Activated T-cell treated with anti-CD3 and anti-CD28 coated beads, Interleukin-2, amount 50 U/mL, for 1 hour (primary cell): ENCODE results near the gene ZNF346.

Experiments used
- DNase-seq: peaks from one replicate; pipeline ENCODE4 v3.0.0-alpha.2; 2020

ZNF346 gene

DNA sequence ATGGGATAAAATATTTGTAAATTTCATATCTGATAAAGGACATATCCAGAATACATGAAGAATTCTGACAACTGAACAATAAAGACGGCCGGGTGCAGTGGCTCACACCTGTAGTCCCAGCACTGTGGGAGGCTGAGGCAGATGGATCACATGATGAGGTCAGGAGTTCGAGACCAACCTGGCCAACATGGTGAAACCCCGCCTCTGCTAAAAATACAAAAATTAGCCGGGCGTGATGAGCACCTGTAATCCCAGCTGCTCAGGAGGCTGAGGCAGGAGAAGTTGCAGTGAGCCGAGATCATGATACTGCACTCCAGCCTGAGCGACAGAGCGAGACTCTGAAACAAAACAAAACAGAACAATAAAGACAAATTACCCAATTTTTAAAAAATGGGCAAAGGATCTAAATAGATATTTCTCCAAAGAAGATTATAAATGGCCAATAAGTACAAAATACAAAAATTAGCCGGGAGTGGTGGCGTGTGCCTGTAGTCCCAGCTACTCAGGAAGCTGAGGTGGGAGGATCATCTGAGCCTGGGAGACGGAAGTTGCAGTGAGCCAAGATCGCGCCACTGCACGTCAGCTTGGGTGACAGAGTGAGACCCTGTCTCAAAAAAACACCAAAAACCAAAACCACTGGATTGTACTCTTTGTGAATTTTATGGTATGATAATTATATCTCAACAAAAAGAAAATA, 101.4 kb downstream of the ZNF346 start:
- no peak for DNase-seq

DNA sequence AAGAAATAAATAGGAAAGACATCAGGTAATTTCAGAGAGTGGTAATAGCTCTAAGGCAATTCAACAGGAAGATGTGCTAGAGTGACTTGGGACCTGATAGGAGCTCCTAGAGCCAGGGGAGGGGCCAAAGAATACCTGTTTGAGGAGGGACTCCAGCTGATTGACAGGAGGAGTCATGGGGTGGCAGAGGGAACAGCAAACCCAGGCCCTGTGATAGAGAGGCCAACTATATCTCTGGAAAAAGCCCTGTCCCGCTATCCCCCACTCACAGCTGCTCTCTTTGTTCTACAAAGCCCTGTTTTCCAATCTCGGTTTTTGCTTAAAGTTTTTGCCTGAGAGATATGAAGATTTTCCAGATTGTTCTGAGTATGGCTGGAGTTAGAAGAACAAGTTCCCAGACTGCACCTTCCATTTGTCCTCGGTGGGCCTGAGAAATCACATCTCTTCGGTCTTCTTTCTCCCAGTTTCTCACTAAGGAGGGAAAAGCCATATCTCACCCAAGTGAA, 102.0 kb downstream of the ZNF346 start:
- no peak for DNase-seq

DNA sequence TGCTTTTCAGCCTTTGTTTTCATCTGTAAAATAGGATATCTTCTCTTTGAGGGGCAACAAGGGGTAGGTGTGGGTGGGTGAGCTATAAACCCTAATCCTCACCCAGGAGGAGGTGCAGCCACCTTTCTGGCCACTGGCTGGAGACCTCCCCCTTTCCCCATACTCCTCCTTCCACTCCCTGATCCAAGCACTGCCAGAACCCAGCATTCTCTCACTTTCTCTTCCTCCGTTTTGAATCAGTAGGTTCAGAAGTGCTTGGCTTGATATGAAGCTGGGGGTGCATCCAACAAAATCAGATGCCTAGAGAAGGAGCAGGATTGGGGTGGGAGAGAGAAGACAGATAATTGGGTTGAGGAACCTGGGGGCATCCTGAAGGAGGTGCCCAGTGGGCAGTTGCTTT, 104.3 kb downstream of the ZNF346 start:
- DNase-seq, result no peak

DNA sequence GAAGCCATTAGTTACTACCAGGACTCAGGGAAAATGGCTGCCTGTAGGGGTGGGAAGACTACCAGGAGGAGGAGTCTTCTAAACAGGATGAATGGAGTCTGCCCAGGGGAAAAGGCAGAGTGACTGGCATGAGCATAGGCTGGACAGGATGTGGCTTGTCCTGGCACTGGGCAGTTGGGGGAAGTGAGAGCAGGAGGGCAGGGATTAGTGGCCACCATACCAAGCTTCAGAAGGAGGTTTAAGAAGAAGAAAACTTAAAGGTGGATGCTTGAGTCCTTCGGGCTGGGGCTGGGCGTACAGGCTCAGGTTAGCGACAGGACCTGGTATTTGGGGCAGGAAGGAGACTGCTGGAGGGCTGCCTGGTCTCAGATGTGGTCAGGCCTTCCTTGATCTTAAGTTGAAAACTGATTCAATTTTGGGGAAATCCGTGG, 106.1 kb downstream of the ZNF346 start:
- peak; percentile 30 for DNase-seq

DNA sequence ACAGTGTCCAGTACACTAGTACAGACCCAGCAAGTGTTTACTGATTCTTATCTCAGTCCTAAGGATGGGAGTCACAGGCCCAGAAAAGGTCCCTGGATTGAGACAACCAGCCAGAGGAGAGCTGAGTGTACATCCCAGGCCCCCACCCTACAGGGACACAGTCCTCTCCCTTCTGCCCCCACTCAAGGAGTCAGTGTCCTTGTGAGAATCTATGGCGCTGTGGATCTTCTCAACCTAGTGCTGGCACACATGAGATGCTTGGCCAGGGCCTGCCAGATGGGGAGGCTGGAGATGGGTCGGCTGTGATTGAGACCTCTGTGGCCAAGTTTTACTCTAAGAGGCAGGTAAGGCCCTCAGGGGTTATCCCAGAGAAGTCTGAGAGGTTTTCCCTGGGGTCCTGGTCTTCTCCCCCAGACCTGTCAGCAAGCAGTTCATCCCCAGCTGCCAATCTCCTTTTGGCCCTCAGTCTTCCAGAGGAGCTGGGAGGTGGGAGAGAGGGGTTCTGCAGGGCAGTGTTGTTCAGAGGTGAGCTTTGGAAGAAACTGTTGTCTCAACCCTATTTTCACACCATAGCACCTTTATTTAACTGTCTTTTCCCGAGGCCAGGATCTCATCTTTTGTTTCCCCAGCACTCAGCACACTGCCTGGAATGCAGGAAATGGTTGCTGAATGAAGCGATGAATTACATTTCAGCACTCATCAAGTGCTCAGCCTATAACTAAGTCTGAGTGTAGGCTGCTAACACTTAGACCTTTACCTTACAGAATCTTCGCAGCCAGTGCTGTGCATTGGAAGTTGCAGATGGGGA, 107.9 kb downstream of the ZNF346 start:
- no peak for DNase-seq
